Ectodermal cell (in vitro differentiated cells): ENCODE measurements around the gene C10orf105.

ENCODE experiments used
- H3K27ac ChIP-seq: 2 replicates; pipeline ENCODE4 v1.7.0; 2013; ENCODE audit warnings: mild to moderate bottlenecking, low read depth, low read length; ENCODE audit not compliant: insufficient read depth, poor library complexity, severe bottlenecking
- H3K27me3 ChIP-seq: 2 replicates; pipeline ENCODE4 v1.7.0; 2013; ENCODE audit warnings: mild to moderate bottlenecking, low read length; ENCODE audit not compliant: insufficient read depth, control insufficient read depth, poor library complexity, severe bottlenecking
- H3K36me3 ChIP-seq: one replicate; pipeline ENCODE4 v1.7.0; 2013; ENCODE audit warnings: low read length; ENCODE audit not compliant: control insufficient read depth, insufficient read depth
- H3K4me1 ChIP-seq: one replicate; pipeline ENCODE4 v1.7.0; 2013; ENCODE audit warnings: low read length; ENCODE audit not compliant: control insufficient read depth, insufficient read depth
- H3K4me3 ChIP-seq: 2 replicates; pipeline ENCODE4 v1.7.0; 2013; ENCODE audit warnings: low read depth, low read length, control low read depth; ENCODE audit not compliant: insufficient read depth
- H3K9me3 ChIP-seq: 2 replicates; pipeline ENCODE4 v1.7.0; 2013; ENCODE audit warnings: mild to moderate bottlenecking, low read length, moderate library complexity; ENCODE audit not compliant: control insufficient read depth
- WGBS, 2 experiments: methylation state at CpG; one replicate each; pipeline ENCODE4 v1.1.7; 2013; ENCODE audit warnings: missing lambda C conversion rate in 2 of 2; 5-methylcytosine and 5-hydroxymethylcytosine counted together

C10orf105 gene

DNA sequence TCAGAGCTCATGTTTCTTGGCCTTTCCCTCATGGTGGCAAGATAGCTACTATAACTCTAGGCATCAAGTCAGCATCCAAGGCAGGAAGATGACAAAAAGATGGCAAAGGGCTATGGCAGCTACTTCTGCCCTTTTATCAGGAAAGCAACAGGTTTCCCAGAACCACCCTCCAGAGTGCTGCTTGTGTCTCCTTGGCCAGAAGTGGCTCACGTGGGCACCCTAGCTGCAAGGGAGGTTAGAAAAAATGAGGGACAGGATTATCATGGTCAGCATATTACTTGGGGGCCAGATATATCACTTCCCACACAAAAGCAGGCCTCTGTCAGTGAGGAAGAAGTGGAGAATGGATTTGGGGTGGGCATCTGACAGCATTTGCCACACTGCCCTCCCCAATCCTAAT, 24.3 kb upstream of the C10orf105 start:
- Histone ChIP-seq H3K36me3 (no peaks in the 10 kb centered on the region), H3K27ac (no peak overlapping the region), H3K27me3 (no peaks in the 10 kb centered on the region), H3K9me3 (no peaks in the 10 kb centered on the region), H3K4me1 (peaks cover 3% of the 10 kb centered on the region), H3K4me3 (no peak overlapping the region)
- WGBS, 2 experiments, result 82 to 100% methylated on average over 1 of the region's 1 CpG

DNA sequence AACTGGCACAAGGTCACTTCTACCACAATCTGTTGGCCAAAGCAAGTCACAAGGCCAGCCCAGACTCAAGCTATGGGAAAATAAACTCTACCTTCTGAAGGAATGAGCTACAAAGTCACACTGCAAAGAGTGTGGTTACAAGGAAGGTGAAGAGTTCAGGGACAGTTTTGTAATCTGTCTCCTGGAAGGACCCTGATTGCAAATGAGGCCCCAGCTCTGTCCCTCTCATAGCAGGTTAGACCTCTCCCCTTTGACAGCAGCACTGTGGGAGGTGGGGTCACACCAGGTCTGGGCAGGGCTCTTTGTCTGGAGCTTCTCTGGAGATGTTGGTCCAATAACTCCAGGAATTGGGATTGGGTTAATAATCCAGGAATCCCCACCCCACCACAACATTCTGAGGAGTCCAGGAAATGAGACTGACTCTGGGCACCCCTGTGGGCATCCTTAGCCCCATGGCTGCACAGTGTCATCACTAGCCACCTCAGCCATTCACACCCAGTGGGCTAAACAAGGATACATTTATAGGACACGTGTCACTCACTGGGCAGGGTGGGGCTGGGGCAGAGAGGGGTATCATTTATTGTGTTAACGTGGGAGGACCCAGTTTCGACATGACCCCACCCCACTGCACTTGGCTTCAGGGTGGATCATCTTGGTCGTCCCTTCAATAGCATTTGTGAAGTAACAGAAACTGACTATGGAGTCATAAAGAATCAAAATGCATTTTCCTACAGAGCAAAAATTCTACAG, 23.7 kb upstream of the C10orf105 start:
- H3K4me3 ChIP-seq, result no peak overlapping the region
- H3K9me3 ChIP-seq, result no peaks in the 10 kb centered on the region
- H3K36me3 ChIP-seq, result no peaks in the 10 kb centered on the region
- H3K4me1 ChIP-seq, result peaks cover 3% of the 10 kb centered on the region
- WGBS, 2 experiments, result 90 to 91% methylated on average over 4 of the region's 4 CpGs
- no peaks in the 10 kb centered on the region for H3K27me3 ChIP-seq
- no peak overlapping the region for H3K27ac ChIP-seq

DNA sequence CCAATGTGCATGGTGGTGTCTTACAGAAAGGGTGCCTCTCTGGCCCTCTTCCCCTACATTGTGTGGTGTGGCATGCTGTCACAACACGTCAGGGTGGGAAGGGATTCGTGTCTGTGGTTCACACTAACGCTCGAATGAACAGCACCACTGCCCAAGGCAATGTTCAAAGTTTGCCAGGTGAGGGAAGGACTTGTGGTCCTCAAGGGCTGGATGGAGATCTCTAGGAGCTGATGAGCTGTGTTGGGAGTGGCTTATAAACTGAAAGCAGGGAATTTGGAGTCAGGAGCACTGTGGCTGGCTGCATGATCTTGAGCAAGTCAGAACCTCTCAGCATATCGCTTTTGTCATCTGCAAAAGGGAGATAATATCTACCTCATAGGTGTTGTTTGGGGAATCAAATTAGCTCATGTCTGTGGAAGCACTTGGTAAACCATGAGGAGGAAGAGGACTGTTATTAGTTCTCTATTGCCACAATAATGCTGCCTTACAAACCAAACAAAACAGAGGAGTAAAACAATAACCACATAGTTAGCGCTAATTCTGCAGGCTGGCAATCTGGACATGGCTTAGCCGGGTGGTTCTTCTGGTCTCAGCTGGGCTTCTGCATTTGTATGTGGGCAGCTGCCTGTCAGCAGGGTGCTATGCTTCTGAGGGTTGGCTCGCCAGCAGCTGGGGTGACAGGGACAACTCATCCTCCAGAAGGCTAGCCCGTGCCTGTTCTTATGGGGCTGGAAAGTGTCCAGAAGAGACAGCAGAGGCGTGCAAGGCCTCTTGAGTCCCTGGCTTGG, 22.9 kb upstream of the C10orf105 start:
- H3K9me3 ChIP-seq, result no peaks in the 10 kb centered on the region
- WGBS, 2 experiments, result 93% methylated on average over 10 of the region's 10 CpGs
- H3K27ac ChIP-seq, result no peak overlapping the region
- no peaks in the 10 kb centered on the region for H3K27me3 ChIP-seq
- no peak overlapping the region for H3K4me3 ChIP-seq
- peaks cover 3% of the 10 kb centered on the region for H3K4me1 ChIP-seq
- H3K36me3 ChIP-seq, result no peaks in the 10 kb centered on the region

DNA sequence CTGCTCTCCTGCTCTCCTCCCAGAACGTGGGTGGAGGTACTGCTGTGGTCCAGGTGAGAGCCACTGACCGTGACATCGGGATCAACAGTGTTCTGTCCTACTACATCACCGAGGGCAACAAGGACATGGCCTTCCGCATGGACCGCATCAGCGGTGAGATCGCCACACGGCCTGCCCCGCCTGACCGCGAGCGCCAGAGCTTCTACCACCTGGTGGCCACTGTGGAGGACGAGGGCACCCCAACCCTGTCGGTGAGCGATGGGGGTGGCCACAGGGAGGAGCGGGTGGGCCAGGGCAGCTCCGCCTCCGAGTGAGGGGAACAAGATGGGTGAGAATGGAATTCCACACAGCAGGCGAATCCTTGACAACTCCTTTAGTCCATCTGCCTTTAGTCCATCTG, 22.1 kb upstream of the C10orf105 start:
- WGBS, 2 experiments, result 95 to 96% methylated on average over 20 of the region's 20 CpGs
- no peaks in the 10 kb centered on the region for H3K36me3 ChIP-seq
- H3K4me1 ChIP-seq, result peaks cover 1% of the 10 kb centered on the region
- no peak overlapping the region for H3K27ac ChIP-seq
- H3K4me3 ChIP-seq, result no peak overlapping the region
- H3K27me3 ChIP-seq, result no peaks in the 10 kb centered on the region
- H3K9me3 ChIP-seq, result no peaks in the 10 kb centered on the region

DNA sequence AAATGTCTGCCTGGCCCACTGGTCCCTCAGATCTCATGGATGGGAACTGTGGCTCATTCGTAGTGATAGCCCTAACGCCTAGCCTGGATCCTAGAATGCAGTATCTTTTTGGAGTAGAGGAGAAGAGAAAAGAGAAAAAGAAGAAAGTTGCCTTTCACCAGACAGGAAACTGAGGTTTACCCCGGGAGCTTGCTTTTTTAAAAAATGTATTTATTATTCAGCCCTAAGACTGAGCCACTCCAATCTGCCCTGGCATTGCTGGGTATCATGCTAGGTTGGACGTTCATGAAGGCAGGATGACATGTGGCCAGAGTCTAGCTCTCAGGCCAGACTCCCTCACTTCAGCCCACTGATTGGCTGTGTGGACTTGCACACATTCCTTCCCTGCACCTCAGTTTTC, 21.5 kb upstream of the C10orf105 start:
- H3K9me3 ChIP-seq, result no peaks in the 10 kb centered on the region
- no peak overlapping the region for H3K27ac ChIP-seq
- H3K36me3 ChIP-seq, result no peaks in the 10 kb centered on the region
- H3K27me3 ChIP-seq, result no peaks in the 10 kb centered on the region
- peaks cover 5% of the 10 kb centered on the region for H3K4me1 ChIP-seq
- no peak overlapping the region for H3K4me3 ChIP-seq
- 69% methylated on average over 4 of the region's 4 CpGs for WGBS, 2 experiments

DNA sequence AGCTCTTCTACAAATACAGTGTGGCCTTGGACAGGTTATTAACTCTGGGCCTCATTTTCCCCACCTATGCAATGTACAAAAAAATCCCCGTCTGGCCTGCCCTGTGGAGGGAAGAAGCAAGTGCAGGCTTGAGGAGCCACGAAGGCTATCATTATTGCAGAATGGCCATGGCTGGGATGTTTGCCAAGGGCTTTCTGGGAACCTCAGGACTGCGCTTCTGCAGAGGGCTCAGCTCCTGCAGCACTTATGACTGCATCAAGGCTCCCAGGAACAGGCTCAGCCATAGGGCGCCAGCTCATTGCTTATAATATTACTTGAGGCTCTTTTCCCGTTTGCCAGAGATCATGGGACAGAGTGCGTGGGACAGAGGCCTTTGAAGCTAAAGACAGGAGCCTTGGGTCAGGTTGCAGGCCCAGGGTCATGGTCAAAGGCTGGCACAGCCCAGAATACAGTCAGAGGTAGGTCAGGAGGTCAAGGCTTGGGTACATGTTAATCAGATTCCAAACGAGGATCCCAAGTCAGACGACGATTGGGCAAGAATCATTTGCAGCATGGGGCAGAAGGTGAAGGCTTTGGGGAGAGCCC, 20.6 kb upstream of the C10orf105 start:
- Histone ChIP-seq H3K27me3 (no peaks in the 10 kb centered on the region), H3K27ac (no peak overlapping the region), H3K9me3 (no peaks in the 10 kb centered on the region), H3K4me1 (peaks cover 7% of the 10 kb centered on the region), H3K4me3 (no peak overlapping the region), H3K36me3 (no peaks in the 10 kb centered on the region)
- WGBS, 2 experiments, result 72% methylated on average over 9 of the region's 9 CpGs

DNA sequence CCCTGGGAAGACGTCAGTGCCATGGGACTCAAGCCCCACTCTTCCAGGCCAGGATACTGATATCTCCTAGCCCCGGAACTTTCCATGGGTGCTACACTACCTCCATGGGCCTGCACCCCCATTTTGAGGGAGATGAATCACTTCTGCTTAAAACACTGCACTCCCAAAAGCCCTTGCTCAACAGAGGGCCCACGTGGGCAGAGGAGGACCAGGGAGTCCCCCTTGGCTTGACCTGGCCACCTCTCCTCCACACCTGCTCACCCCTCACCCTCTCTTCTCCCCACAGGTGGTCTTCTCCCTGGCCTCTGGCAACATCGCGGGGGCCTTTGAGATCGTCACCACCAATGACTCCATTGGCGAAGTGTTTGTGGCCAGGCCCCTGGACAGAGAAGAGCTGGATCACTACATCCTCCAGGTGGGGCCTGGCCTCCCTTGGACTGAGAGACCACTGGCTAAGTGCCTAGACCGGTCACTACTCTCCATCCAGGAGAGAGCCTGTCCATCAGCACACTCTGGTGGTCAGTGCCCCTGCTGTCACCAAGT, 19.9 kb upstream of the C10orf105 start:
- H3K9me3 ChIP-seq, result no peaks in the 10 kb centered on the region
- H3K4me1 ChIP-seq, result peaks cover 7% of the 10 kb centered on the region
- H3K36me3 ChIP-seq, result no peaks in the 10 kb centered on the region
- no peaks in the 10 kb centered on the region for H3K27me3 ChIP-seq
- H3K4me3 ChIP-seq, result no peak overlapping the region
- WGBS, 2 experiments, result 92% methylated on average over 8 of the region's 8 CpGs
- H3K27ac ChIP-seq, result no peak overlapping the region

DNA sequence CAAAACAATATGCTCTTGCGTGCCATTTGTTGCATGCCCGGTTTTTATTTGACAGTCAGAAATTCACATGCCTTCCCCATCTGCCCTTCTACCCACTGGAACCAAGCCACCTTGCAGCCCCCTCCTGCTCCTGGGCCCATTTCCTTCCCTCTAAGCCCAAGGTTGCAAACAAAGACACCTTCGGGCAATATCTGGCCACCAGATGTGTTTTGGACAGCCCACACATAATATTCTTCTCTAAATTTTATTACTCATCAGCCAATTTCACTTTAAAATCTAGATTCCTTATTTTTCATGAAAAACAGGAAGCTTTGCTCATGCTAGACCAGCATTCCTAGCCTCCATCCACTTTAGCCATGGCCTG, 18.2 kb upstream of the C10orf105 start:
- 95 to 98% methylated on average over 3 of the region's 3 CpGs for WGBS, 2 experiments
- Histone ChIP-seq H3K36me3 (no peaks in the 10 kb centered on the region), H3K4me1 (peaks cover 7% of the 10 kb centered on the region), H3K4me3 (no peak overlapping the region), H3K27me3 (no peaks in the 10 kb centered on the region), H3K9me3 (no peaks in the 10 kb centered on the region), H3K27ac (no peak overlapping the region)

DNA sequence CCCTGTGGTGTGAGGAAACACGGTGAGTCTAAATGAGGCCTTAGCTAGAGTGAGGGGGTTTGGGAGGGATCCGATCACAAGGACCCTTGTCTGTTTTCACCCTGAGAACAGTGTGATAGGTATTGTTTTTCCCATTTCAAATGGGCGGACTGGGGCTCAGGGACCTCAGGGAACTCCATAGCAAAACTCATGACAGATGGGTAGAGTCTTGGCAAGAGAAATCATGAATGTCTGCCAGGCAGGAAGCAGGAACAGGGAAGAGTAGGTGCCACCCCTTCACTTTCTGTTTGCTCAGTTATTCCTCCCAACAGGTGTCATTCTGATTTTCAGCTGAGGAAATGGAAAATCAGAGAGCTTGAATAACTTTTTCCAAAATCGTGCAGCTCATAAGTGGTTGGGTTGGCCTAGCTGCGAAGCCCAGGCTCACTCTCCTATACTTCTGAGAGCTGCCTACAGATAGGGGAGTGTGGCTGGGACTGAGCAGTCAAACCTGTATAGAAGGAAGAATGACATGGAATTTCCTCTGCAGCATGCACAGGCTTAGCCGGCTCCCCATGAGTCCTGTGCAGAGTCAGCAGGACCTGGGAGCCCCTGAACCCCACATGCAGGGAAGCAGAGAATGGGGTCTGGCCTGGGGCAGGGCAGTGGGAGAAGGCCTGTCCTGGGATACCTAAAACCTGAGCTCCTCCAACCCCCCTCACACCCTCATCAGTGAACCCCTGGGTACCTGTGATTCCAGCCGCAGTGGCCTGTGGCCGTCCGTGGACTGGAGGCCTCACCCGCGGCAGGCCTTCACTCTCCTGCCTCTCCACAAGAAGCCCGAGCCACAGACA, 17.6 kb upstream of the C10orf105 start:
- no peak overlapping the region for H3K4me3 ChIP-seq
- H3K27ac ChIP-seq, result no peak overlapping the region
- no peaks in the 10 kb centered on the region for H3K27me3 ChIP-seq
- no peaks in the 10 kb centered on the region for H3K9me3 ChIP-seq
- 91 to 92% methylated on average over 12 of the region's 12 CpGs for WGBS, 2 experiments
- no peaks in the 10 kb centered on the region for H3K36me3 ChIP-seq
- H3K4me1 ChIP-seq, result peaks cover 7% of the 10 kb centered on the region
